ENCODE data around the gene RSPH3.

Gene RSPH3

GRCh38 chr6:158933079-158933595, 66.9 kb downstream of the RSPH3 start:
- DNase-seq (ENCODE audit: low spot score) = no peak

GRCh38 chr6:158928068-158928467, 71.9 kb downstream of the RSPH3 start:
- DNase-seq (ENCODE audit: low spot score) = no peak

GRCh38 chr6:158926414-158926813, 73.6 kb downstream of the RSPH3 start:
- no peak for DNase-seq (ENCODE audit: low spot score)

GRCh38 chr6:158924499-158925455, 75.2 kb downstream of the RSPH3 start:
- no peak for DNase-seq (ENCODE audit: low spot score)

GRCh38 chr6:158923805-158924498, 76.0 kb downstream of the RSPH3 start:
- DNase-seq (ENCODE audit: low spot score) = no peak
